Measurements from ENCODE around the gene SLC2A3. TPM values are rescaled to one million over a fixed set of nuclear protein-coding genes. Genes with fewer than 3 reads are reported as not detected.
A peak's percentile ranks its signal among the peaks of the same experiment; 100 is the strongest.
"Not testable (repeated sequence)": the region's sequence is repeated elsewhere in the genome, so short reads cannot be mapped to it uniquely, and the experiment has no call there.

Gene SLC2A3
- total RNA-seq (2014; rRNA removed; shearing (Covaris generic)) = 7.6 and 9.0 TPM in 2 replicates

DNA sequence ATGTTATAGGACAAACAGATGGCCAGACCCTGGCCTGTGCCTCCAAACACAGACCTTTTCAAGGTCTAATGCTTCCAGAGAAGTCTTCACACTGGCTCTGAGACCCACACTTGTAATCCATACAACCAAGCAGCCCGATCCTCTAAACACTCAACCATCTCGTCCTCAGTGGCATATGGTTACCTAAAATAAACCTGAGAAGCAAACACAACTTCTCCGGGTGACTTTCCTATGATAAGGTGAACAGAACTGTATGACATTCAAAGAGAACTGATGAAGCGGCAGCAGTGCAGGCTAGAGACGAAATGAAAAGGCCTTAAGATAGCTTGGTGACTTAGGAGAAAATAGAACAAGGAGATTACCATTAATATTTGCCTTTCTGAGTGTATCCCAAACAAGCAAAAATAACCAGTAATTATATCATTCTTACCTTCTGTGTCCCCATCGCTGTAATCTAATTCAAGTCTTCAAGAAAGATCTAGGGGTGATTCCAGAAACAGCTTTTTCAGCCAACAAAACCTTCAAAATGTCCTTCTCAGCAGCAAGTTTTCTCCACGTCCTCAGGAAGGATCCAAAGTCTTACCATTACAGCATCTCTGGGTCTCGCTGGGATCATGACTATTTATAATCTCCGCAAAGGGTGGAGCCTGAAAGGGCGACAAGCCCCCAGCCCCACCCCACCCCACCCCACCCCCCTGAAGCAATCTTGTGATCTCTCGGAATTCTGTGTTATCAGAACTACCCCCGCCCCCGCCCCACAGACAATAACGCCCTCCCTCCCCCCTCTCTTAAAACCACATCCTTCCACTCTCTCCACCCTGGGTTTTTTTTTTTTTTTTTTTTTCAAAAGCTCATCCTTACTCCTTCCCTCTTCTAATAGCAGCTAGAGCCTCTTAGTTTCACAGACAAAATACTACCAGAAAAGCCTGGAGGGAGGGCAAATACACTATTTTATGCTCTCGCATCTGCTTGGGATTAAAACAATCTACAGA is at the start of gene SLC2A3:
SLC2A3 (minus strand) TSS at position 598 of the 992 bp plus-strand sequence; CDS start at position 445, 153 bp downstream.
- peak; percentile 78 for DNase-seq (ENCODE audit: low read depth)

DNA sequence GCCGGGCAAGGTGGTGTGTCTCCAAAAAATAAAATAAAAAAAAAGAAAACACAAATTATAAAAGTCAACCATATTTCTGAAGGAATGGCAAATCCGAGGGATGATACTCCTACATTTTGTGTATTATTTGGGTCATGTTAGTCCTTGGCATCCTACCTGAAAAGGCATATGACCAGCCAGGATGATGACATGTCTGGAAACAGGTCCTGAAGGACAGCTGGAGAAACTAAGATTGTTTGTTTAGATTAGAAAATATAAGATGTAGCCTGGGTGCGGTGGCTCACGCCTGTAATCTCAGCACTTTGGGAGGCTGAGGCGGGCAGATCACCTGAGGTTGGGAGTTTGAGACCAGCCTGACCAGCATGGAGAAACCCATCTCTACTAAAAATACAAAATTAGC is 48.9 kb upstream of the SLC2A3 start:
- DNase-seq (ENCODE audit: low read depth) = no peak

DNA sequence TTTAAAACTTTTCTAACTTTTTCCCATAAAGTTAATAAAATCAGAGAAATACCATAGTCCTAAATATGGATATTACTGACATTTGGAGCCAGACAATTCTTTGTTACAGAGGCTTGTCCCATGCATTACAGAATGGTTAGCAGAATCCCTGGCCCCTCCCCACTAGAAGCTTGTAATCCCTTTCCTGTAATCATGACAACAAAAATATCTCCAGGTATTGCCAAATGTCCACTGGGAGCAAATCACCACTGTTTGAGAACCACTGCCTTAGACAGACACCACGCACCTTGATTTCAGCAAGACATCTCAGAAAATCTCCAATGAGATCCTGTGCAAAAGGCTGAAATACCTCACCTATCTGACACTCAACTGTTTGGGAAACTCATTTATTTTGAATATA is 47.5 kb upstream of the SLC2A3 start:
- not testable (repeated sequence) for DNase-seq (ENCODE audit: low read depth)

DNA sequence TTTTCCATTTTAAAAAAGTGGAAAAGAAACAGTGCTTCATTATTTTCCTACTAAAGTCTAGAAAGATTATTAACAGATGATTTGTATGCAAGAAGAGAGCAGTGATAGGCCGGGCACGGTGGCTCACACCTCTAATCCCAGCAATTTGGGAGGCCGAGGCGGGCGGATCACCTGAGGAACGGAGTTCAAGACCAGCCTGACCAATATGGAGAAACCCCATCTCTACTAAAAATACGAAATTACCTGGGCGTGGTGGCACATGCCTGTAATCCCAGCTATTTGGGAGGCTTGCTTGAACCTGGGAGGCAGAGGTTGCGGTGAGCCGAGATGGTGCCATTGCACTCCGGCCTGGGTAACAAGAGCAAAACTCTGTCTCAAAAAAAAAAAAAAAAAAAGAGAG is 47.0 kb upstream of the SLC2A3 start:
- not testable (repeated sequence) for DNase-seq (ENCODE audit: low read depth)

DNA sequence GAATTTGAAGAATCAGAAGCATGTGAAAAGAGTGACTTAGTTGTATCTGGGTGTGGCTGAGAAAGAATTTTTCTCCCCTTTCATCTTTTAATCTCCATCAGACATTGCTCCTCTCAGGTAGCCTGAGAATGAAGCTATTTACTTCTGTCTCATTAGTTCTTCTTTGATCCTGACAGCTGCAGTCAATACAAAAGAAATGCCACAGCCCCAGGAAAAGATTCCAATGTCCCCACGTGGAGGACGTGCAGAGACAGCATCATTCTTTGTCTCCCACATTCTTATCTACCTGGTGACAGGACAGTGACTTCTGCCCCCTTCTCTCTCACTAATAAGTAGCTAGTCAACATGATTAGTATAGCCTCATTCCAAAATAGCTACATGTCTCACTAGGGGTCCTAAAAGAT is 46.3 kb upstream of the SLC2A3 start:
- DNase-seq (ENCODE audit: low read depth) = not testable (repeated sequence)

DNA sequence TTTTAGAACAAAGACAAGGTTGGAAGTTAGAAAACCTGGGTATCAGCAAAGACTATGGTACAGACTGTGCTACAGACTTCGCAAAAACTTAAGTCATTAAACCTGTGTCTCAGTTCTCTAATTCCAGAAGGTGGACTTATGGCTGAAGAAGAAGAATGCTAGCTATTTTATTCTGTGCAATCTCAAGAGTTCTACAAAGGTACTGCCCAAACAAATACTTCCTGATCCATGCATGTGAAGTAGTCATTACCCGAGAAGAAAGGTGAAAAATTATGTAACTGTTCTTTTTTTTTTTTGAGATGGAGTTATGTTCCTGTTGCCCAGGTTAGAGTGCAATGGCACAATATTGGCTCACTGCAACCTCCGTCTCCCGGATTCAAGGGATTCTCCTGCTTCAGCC is 45.5 kb upstream of the SLC2A3 start:
- no peak for DNase-seq (ENCODE audit: low read depth)

DNA sequence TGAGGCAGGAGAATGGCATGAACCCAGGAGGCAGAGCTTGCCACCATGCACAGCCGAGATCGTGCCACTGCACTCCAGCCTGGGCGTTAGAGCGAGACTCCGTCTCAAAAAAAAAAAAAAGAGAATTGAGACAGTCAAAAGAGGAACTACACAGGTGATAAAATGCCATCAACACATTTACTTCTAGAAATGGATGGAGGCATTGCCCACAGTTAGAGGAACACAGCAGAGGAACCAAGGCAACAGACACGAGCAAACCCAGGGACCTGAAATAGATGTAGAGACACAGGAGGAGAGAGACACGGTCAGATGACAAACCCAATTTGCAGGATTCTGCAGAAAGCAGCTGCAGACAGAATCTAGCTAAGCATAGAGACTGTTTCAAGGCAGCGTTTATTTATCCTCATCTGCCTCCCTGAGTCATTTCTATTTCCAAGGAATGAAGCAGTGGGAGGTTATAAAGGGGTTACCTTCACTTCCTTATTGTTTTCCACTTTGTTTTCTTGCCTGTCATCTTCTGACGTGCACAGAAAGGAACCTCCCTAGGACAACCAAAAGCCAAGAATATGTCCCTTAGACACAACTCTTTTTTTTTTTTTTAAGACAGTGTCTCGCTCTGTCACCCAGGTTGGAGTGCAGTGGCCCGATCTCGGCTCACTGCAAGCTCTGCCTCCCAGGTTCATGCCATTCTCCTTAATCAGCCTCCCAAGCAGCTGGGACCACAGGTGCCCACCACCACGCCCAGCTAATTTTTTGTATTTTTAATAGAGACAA is 41.6 kb upstream of the SLC2A3 start:
- DNase-seq (ENCODE audit: low read depth) = not testable (repeated sequence)

DNA sequence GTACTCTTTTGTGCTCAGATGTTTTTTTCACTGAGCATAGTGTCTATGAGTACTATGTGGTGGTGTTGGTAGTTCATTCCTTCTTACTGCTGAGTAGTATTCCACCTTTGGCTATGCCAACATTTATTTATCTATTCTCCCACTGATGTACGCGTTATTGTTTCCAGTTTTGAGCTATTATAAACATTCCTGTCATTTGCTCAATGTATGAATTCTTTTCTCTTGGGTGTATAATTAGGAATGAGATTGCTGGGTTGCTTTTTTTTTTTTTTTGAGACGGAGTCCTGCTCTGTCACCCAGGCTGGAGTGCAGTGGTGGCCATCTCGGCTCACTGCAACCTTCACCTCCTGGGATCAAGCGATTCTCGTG is 37.5 kb upstream of the SLC2A3 start:
- no peak for DNase-seq (ENCODE audit: low read depth)

DNA sequence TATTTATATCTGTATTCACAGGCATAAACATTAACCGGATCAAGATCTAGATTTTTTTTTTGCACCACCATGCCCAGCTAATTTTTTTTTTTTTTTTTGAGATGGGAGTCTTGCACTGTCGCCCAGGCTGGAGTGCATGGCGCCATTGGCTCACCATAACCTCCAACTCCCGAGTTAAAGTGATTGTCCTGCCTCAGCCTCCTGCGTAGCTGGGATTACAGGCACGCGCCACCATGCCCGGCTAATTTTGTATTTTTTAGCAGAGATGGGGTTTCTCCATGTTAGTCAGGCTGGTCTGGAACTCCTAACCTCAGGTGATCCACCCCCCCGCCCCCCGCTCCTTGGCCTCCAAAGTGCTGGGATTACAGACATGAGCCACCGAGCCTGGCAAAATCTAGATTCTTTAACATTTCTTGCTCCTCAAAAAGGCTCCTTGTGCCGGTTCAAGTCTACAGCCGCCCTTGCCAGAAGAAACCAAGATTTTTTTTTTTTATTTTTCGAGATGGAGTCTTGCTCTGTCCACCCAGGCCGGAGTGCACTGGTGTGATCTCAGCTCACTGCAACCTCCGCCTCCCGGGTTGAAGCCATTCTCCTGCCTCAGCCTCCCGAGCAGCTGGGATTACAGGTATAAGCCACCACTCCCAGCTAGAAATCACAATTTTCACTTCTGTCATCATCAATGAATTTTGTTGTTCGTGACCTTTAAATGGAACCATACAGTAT is 36.9 kb upstream of the SLC2A3 start:
- DNase-seq (ENCODE audit: low read depth) = no peak

DNA sequence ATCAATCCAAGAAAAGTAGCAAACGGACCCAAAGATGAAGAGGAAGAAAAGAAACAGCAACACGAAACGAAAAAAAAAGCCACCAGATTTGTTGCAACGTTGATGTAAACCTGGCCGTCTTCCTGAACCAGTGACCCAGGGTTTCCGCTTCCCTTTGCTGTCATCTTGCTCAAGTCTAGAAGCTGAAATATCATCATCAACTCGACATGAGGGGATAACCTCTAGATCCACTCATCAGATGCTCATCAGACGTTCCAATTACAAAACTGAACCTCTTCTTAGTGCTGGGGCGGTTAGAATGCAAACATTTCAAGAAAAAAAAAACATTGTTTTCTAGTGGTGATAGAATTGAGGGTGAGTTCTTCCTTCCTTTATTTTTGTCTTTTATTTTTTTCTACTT is 36.3 kb upstream of the SLC2A3 start:
- not testable (repeated sequence) for DNase-seq (ENCODE audit: low read depth)

DNA sequence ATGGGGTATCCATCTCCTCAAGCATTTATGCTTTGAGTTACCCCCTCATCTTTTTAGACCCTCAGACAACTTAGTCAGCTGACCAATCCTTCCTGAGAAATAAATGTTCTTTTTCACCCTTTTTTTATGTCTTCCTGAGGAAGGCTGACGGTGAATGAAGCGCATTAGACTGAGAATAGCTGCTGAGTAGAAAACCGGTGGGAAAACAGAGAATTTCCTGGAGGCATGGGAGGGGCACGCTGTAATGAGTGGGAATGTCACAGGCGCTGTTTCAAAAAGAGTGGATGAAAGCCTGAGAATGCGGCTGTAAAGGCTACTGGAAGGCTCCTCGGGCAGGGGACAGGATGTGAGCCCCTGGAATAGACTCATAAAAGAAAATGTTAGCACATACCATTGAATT is 35.8 kb upstream of the SLC2A3 start:
- not testable (repeated sequence) for DNase-seq (ENCODE audit: low read depth)

DNA sequence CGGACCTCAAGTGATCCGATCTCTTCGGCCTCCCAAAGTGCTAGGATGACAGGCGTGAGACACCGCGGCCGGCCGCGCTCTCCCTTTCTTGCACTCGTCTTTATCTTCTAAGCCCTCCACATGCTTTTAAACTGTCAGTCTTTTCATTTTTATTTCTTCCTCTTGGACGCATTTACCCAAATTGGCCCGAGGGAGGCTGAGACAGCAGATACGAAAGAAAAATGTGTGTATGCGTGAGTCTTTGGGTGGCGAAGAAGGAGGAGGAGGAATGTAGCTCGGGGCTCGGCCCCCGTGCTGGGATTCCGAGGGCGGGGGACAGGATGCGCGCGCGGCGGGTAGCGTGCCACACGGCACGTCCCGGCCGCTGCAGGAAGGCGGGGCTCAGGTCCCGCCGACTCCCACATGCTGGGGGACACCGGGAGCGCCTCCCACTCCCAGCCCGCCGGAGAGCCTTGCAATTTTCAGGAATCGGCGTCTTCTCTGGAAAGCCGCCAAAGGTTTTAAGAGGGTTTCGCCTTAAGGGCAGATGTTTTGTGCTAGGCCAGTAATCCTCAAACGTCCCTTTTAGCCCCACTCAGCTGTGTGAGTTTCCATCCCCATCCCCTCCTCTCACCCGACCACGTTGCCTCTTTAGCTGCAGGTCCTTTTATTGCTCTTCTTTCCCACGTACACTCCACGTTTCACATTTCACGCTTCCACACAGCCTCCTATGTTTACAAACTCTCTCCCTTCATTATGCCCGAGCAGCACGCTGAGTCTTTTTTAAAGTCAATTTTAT is 34.7 kb upstream of the SLC2A3 start:
- peak; percentile 97 for DNase-seq (ENCODE audit: low read depth)

DNA sequence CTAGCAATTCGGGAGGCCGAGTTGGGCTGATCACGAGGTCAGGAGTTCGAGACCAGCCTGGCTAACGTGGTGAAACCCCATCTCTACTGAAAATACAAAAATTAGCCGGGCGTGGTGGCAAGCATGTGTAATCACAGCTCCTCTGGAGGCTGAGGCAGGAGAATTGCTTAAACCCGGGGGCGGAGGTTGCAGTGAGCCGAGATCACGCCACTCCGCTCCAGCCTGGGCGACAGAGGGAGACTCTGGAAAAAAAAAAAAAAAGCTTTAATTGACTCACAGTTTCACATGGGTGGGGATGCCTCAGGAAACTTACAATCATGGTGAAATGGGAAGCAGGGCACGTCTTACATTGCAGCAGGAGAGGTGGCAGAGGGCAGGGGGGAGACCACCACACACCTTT is 30.6 kb upstream of the SLC2A3 start:
- peak; percentile 13 for DNase-seq (ENCODE audit: low read depth)

DNA sequence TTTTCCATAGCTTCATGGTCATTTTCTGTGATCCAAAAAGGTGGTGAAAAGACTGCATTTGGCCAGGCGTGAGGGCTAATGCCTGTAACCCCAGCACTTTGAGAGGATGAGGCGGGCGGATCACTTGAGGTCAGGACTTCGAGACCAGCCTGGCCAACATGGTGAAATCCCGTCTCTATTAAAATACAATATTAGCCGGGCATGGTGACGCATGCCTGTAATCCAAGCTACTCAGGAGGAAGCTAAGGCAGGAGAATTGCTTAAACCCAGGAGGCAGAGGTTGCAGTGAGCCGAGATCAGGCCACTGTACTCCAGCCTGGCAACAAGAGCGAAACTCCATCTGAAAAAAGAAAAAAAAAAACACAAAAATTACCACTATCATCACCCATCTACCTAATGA is 28.7 kb upstream of the SLC2A3 start:
- DNase-seq (ENCODE audit: low read depth) = not testable (repeated sequence)

DNA sequence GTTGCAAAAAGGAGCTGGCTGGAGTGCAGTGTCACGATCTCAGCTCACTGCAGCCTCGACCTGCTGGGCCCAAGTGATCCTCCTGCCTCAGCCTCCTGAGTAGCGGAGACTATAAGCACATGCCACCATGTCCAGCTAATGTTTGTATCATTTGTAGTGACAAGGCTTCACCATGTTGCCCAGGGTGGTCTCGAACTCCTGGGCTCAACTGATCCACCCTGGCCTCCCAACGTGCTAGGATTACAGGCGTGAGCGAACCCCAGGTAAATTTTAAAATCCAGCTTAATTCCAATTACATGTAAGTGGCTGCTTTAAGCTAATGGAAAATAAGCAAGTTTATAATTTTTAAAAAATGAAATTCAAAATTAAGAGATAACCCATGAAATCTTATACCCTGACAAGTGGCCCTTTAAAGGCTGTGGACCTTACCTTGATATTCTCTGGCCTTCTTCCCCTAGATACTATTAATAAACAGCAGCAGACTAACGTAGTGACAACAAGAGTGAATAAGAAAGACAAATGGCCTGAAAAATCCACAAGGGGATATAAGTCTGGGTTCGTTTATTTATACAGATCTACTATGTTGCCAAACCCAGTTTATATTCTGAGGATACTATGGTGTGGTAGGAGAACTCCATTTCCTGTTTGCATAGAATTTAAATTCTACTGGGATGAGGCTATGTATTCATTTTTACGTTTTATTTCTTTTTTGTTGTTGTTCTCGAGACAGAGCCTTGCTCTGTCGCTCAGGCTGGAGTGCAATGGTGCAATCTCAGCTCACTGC is 25.6 kb upstream of the SLC2A3 start:
- DNase-seq (ENCODE audit: low read depth) = no peak

DNA sequence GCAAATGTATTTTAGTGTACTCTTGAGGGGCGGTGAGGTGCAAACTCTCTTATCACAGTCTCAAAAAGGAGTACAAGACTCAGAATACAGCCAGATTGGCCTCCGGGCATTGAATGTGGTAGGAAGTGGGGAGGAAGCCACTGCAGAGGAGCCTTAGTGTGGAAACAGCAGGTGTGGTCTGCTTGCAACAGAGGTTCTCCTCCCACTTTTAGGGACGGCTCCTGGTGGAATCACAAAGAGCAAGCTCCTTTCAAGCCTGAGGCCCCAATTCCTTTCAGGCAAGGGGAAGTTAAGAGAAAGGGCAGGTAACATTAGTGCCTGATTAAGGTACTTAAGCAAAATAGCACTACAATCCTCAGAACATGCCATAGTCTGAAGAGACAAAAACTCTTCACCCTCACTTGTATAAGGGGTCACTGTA is 23.7 kb upstream of the SLC2A3 start:
- DNase-seq (ENCODE audit: low read depth) = peak; percentile 56

DNA sequence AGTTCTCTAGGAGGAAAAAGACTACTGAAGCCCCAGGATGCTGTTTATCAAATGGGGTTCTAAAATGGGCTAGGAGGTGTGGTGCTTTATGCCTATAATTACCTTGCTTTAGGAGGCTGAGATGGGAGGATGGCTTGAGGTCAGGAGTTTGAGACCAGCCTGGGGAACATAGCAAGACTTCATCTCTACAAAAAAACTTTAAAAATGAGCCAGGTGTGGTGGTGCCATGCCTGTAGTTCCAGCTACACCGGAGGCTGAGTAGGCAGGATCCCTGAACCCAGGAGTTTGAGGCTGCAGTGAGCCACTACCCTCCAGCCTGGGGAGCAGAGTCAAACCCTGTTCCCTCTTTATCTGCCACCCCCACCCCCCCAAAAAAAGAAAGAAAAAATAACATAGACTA is 23.3 kb upstream of the SLC2A3 start:
- no peak for DNase-seq (ENCODE audit: low read depth)

DNA sequence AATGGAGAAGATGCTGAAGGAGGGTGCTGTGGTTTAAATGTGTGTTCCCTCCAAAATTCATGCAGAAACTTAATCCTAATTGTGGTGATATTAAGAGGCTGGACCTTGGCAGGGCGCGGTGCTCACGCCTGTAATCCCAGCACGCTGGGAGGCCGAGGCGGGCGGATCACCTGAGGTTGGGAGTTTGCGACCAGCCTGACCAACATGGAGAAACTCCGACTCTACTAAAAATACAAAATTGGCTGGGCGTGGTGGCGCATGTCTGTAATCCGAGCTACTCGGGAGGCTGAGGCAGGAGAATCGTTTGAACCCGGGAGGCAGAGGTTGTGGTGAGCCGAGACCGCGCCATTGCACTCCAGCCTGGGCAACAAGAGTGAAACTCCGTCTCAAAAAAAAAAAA is 18.9 kb upstream of the SLC2A3 start:
- not testable (repeated sequence) for DNase-seq (ENCODE audit: low read depth)

DNA sequence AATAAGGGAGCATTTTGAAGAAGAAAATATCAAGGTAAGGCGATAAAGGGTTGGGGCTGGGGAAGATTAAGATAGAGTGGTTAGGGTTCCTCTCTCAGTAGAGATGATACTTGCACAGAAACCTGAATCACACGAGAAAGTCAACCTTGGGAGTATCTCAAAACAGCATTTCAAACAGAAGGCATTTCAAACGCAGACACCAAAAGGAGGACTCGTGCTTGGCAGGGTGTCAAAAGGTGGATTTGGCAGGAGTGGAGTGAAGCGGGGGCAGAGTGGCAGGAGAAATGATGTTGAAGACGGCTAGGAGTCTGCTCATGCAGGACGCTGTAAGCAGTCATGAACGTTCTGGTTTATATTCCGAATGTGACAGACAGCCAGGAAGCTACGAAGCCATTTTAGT is 18.4 kb upstream of the SLC2A3 start:
- not testable (repeated sequence) for DNase-seq (ENCODE audit: low read depth)

DNA sequence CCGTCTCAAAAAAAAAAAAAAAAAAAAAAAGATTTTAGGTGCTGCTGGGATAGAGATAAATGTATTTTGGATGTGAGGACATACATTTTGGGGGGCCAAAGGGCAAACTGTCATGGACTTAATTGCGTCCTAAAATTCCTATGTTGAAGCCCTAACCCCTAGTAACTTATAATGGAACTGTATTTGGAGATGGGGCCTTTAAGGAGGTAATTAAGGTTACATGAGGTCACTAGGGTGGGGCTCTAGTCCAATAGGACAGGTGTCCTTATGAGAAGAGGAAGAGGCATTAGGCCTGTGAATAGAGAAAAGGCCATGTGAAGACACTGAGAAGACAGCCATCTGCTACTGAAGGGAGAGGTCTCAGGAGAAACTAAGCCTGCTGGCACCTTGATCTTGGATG is 17.9 kb upstream of the SLC2A3 start:
- DNase-seq (ENCODE audit: low read depth) = not testable (repeated sequence)
